ENCODE results near the gene MIEF2.

MIEF2 gene

GRCh38 chr17:18229771-18230170 is 30.7 kb upstream of the MIEF2 start:
- no peaks in the 10 kb centered on the region for H3K9me3 Mint-ChIP-seq

GRCh38 chr17:18230288-18231141 is 29.9 kb upstream of the MIEF2 start:
- H3K4me3 Mint-ChIP-seq: no peak overlapping the region

More at GRCh38 chr17:18229771-18230170, 30.7 kb upstream of the MIEF2 start:
- Mint-ChIP-seq H3K36me3 (ENCODE audit: low read depth) (no peaks in the 10 kb centered on the region), H3K4me3 (no peak overlapping the region), H3K27ac (no peak overlapping the region), H3K4me1 (ENCODE audit: low read depth) (peaks cover 19% of the 10 kb centered on the region), H3K27me3 (ENCODE audit: low read depth) (no peaks in the 10 kb centered on the region)

GRCh38 chr17:18231164-18231563 is 29.3 kb upstream of the MIEF2 start:
- Mint-ChIP-seq H3K9me3 (no peaks in the 10 kb centered on the region), H3K4me1 (ENCODE audit: low read depth) (peaks cover 13% of the 10 kb centered on the region), H3K4me3 (no peak overlapping the region), H3K27ac (no peak overlapping the region), H3K27me3 (ENCODE audit: low read depth) (no peaks in the 10 kb centered on the region), H3K36me3 (ENCODE audit: low read depth) (no peaks in the 10 kb centered on the region)

More at GRCh38 chr17:18230288-18231141, 29.9 kb upstream of the MIEF2 start:
- H3K27me3 Mint-ChIP-seq (ENCODE audit: low read depth): no peaks in the 10 kb centered on the region
- peaks cover 17% of the 10 kb centered on the region for H3K4me1 Mint-ChIP-seq (ENCODE audit: low read depth)
- H3K36me3 Mint-ChIP-seq (ENCODE audit: low read depth): no peaks in the 10 kb centered on the region
- no peak overlapping the region for H3K27ac Mint-ChIP-seq
- H3K9me3 Mint-ChIP-seq: no peaks in the 10 kb centered on the region

GRCh38 chr17:18233803-18234518 is 26.5 kb upstream of the MIEF2 start:
- Mint-ChIP-seq H3K27me3 (ENCODE audit: low read depth) (no peaks in the 10 kb centered on the region), H3K36me3 (ENCODE audit: low read depth) (peaks cover 3% of the 10 kb centered on the region), H3K9me3 (no peaks in the 10 kb centered on the region), H3K4me1 (ENCODE audit: low read depth) (no peaks in the 10 kb centered on the region), H3K27ac (no peak overlapping the region), H3K4me3 (no peak overlapping the region)

GRCh38 chr17:18234853-18235380 is 25.5 kb upstream of the MIEF2 start:
- Mint-ChIP-seq H3K27me3 (ENCODE audit: low read depth) (no peaks in the 10 kb centered on the region), H3K27ac (no peak overlapping the region), H3K4me1 (ENCODE audit: low read depth) (no peaks in the 10 kb centered on the region), H3K9me3 (no peaks in the 10 kb centered on the region), H3K4me3 (no peak overlapping the region), H3K36me3 (ENCODE audit: low read depth) (peaks cover 3% of the 10 kb centered on the region)

- H3K4me1 Mint-ChIP-seq (ENCODE audit: low read depth): no peaks in the 10 kb centered on the region
Observed at GRCh38 chr17:18235743-18236256, 24.7 kb upstream of the MIEF2 start.

GRCh38 chr17:18236494-18236893 is 24.0 kb upstream of the MIEF2 start:
- Mint-ChIP-seq H3K9me3 (no peaks in the 10 kb centered on the region), H3K4me1 (ENCODE audit: low read depth) (no peaks in the 10 kb centered on the region), H3K36me3 (ENCODE audit: low read depth) (peaks cover 3% of the 10 kb centered on the region), H3K27ac (no peak overlapping the region), H3K27me3 (ENCODE audit: low read depth) (no peaks in the 10 kb centered on the region), H3K4me3 (no peak overlapping the region)

More at GRCh38 chr17:18235743-18236256, 24.7 kb upstream of the MIEF2 start:
- H3K27ac Mint-ChIP-seq: no peak overlapping the region
- no peaks in the 10 kb centered on the region for H3K9me3 Mint-ChIP-seq
- H3K4me3 Mint-ChIP-seq: no peak overlapping the region
- no peaks in the 10 kb centered on the region for H3K27me3 Mint-ChIP-seq (ENCODE audit: low read depth)
- peaks cover 3% of the 10 kb centered on the region for H3K36me3 Mint-ChIP-seq (ENCODE audit: low read depth)

- Mint-ChIP-seq H3K27me3 (ENCODE audit: low read depth) (no peaks in the 10 kb centered on the region), H3K36me3 (ENCODE audit: low read depth) (peaks cover 3% of the 10 kb centered on the region), H3K4me3 (no peak overlapping the region), H3K27ac (no peak overlapping the region), H3K9me3 (no peaks in the 10 kb centered on the region), H3K4me1 (ENCODE audit: low read depth) (no peaks in the 10 kb centered on the region)
Observed at GRCh38 chr17:18237461-18237860, 23.0 kb upstream of the MIEF2 start.

- Mint-ChIP-seq H3K4me1 (ENCODE audit: low read depth) (no peaks in the 10 kb centered on the region), H3K36me3 (ENCODE audit: low read depth) (peaks cover 3% of the 10 kb centered on the region), H3K27me3 (ENCODE audit: low read depth) (no peaks in the 10 kb centered on the region), H3K27ac (no peak overlapping the region), H3K9me3 (no peaks in the 10 kb centered on the region), H3K4me3 (no peak overlapping the region)
Observed at GRCh38 chr17:18238299-18238698, 22.2 kb upstream of the MIEF2 start.

- Mint-ChIP-seq H3K4me1 (ENCODE audit: low read depth) (no peaks in the 10 kb centered on the region), H3K9me3 (no peaks in the 10 kb centered on the region), H3K27me3 (ENCODE audit: low read depth) (no peaks in the 10 kb centered on the region), H3K36me3 (ENCODE audit: low read depth) (peaks cover 6% of the 10 kb centered on the region), H3K27ac (no peak overlapping the region), H3K4me3 (no peak overlapping the region)
Observed at GRCh38 chr17:18240449-18240848, 20.0 kb upstream of the MIEF2 start.

- Mint-ChIP-seq H3K9me3 (no peaks in the 10 kb centered on the region), H3K4me1 (ENCODE audit: low read depth) (no peaks in the 10 kb centered on the region), H3K4me3 (no peak overlapping the region), H3K27ac (no peak overlapping the region), H3K27me3 (ENCODE audit: low read depth) (no peaks in the 10 kb centered on the region), H3K36me3 (ENCODE audit: low read depth) (peaks cover 7% of the 10 kb centered on the region)
Observed at GRCh38 chr17:18241229-18241871, 19.1 kb upstream of the MIEF2 start.

- Mint-ChIP-seq H3K9me3 (no peaks in the 10 kb centered on the region), H3K4me1 (ENCODE audit: low read depth) (peaks cover 3% of the 10 kb centered on the region), H3K4me3 (no peak overlapping the region), H3K27ac (no peak overlapping the region), H3K36me3 (ENCODE audit: low read depth) (peaks cover 18% of the 10 kb centered on the region), H3K27me3 (ENCODE audit: low read depth) (no peaks in the 10 kb centered on the region)
Observed at GRCh38 chr17:18245038-18245776, 15.3 kb upstream of the MIEF2 start.

GRCh38 chr17:18246109-18246725 is 14.2 kb upstream of the MIEF2 start:
- no peak overlapping the region for H3K27ac Mint-ChIP-seq
- peaks cover 3% of the 10 kb centered on the region for H3K4me1 Mint-ChIP-seq (ENCODE audit: low read depth)
- no peaks in the 10 kb centered on the region for H3K27me3 Mint-ChIP-seq (ENCODE audit: low read depth)
- peaks cover 27% of the 10 kb centered on the region for H3K36me3 Mint-ChIP-seq (ENCODE audit: low read depth)
- H3K9me3 Mint-ChIP-seq: no peaks in the 10 kb centered on the region
- H3K4me3 Mint-ChIP-seq: no peak overlapping the region
